CD4-positive, alpha-beta T cell treated with Interleukin-6 for 4 hours (primary cell): ENCODE results near the gene TMEM125.
A peak's percentile ranks its signal among the peaks of the same experiment; 100 is the strongest.

ENCODE experiments used
- DNase-seq: peaks from one replicate; pipeline ENCODE4 v3.0.0-alpha.2; 2020; ENCODE audit warnings: mixed read lengths

TMEM125 gene

GRCh38 chr1:43294761-43295160 lies 25.0 kb downstream of the TMEM125 start:
- DNase-seq, result peak; percentile 11

GRCh38 chr1:43296207-43296606 lies 26.4 kb downstream of the TMEM125 start:
- no peak for DNase-seq

GRCh38 chr1:43298055-43298454 lies 28.3 kb downstream of the TMEM125 start:
- no peak for DNase-seq

GRCh38 chr1:43299101-43299500 lies 29.3 kb downstream of the TMEM125 start:
- DNase-seq, result no peak

GRCh38 chr1:43300378-43301094 lies 30.8 kb downstream of the TMEM125 start, which contains the start of gene TIE1:
TSS of gene TIE1 (plus strand) at chr1:43300982. CDS start at chr1:43301072, 90 bp downstream.
- no peak for DNase-seq

GRCh38 chr1:43302201-43302600 lies 32.4 kb downstream of the TMEM125 start:
- DNase-seq, result no peak

GRCh38 chr1:43302721-43303470 lies 33.1 kb downstream of the TMEM125 start:
- no peak for DNase-seq

GRCh38 chr1:43303471-43304313 lies 33.9 kb downstream of the TMEM125 start:
- DNase-seq, result no peak

- no peak for DNase-seq
These were observed 34.5 kb downstream of the TMEM125 start for GRCh38 chr1:43304314-43304681.

GRCh38 chr1:43304771-43305300 lies 35.1 kb downstream of the TMEM125 start:
- no peak for DNase-seq

- no peak for DNase-seq
These were observed 35.7 kb downstream of the TMEM125 start for GRCh38 chr1:43305461-43305860.

GRCh38 chr1:43305926-43306687 lies 36.3 kb downstream of the TMEM125 start:
- DNase-seq, result no peak

- no peak for DNase-seq
These were observed 37.1 kb downstream of the TMEM125 start for GRCh38 chr1:43306688-43307457.

GRCh38 chr1:43307458-43308158 lies 37.8 kb downstream of the TMEM125 start:
- no peak for DNase-seq

GRCh38 chr1:43308635-43309404 lies 39.0 kb downstream of the TMEM125 start:
- DNase-seq, result no peak

GRCh38 chr1:43309405-43310025 lies 39.7 kb downstream of the TMEM125 start:
- no peak for DNase-seq

- no peak for DNase-seq
These were observed 41.7 kb downstream of the TMEM125 start for GRCh38 chr1:43311521-43311920.

GRCh38 chr1:43312212-43312623 lies 42.4 kb downstream of the TMEM125 start:
- no peak for DNase-seq
